Mucosa of rectum (tissue), 2 donors: ENCODE measurements around the gene FAM228A.
"Not testable (repeated sequence)": the region's sequence is repeated elsewhere in the genome, so short reads cannot be mapped to it uniquely, and the experiment has no call there.

Experiments
- H3K27ac ChIP-seq, 2 donors: one replicate each; pipeline ENCODE4 v1.7.0; 2013; ENCODE audit warnings: inconsistent platforms in 2 of 2, low read depth in 2 of 2, low read length in 2 of 2
- H3K27me3 ChIP-seq, 2 donors: one replicate each; pipeline ENCODE4 v1.7.0; 2013; ENCODE audit warnings: low read length in 2 of 2; ENCODE audit not compliant: control insufficient read depth in 2 of 2, insufficient read depth in 2 of 2
- H3K36me3 ChIP-seq, 2 donors: one replicate each; pipeline ENCODE4 v1.7.0; 2013; ENCODE audit warnings: low read length in 2 of 2; ENCODE audit not compliant: control insufficient read depth in 2 of 2, insufficient read depth in 2 of 2
- H3K4me1 ChIP-seq, 2 donors: one replicate each; pipeline ENCODE4 v1.7.0; 2013; ENCODE audit warnings: low read length in 2 of 2, mild to moderate bottlenecking in 1 of 2; ENCODE audit not compliant: control insufficient read depth in 2 of 2, insufficient read depth in 2 of 2
- H3K4me3 ChIP-seq, 2 donors: one replicate each; pipeline ENCODE4 v1.7.0; 2013; ENCODE audit warnings: low read length in 2 of 2
- H3K9ac ChIP-seq, 2 donors: one replicate each; pipeline ENCODE4 v1.7.0; 2013; ENCODE audit warnings: low read length in 2 of 2, low read depth in 1 of 2, mild to moderate bottlenecking in 1 of 2
- H3K9me3 ChIP-seq, 2 donors: one replicate each; pipeline ENCODE4 v1.7.0; 2013; ENCODE audit warnings: low read length in 2 of 2; ENCODE audit not compliant: control insufficient read depth in 2 of 2
- donor health status: healthy.
- donor health status: Normal muscosa, but diverticular disease.

FAM228A gene

GRCh38 chr2:24174851-24175277 lies at the start of gene FAM228A:
FAM228A (plus strand) TSS chr2:24175053; CDS start chr2:24175481, 428 bp downstream.
- Histone ChIP-seq H3K4me3 (no peak within 1 kb of the TSS), H3K27ac (no peak within 1 kb of the TSS), H3K9ac (no peak within 1 kb of the TSS), H3K36me3 (no peaks in the 10 kb centered on the region), H3K27me3 (no peaks in the 10 kb centered on the region), H3K4me1 (no peaks in the 10 kb centered on the region), H3K9me3 (no peaks in the 10 kb centered on the region)

- no peaks in the 10 kb centered on the region for H3K9me3 ChIP-seq
- no peaks in the 10 kb centered on the region for H3K36me3 ChIP-seq
- H3K9ac ChIP-seq: no peak overlapping the region
- H3K27ac ChIP-seq: no peak overlapping the region
- H3K4me3 ChIP-seq: no peak overlapping the region
- H3K27me3 ChIP-seq: no peaks in the 10 kb centered on the region
- H3K4me1 ChIP-seq: peaks cover 3 to 4% of the 10 kb centered on the region in 2 donors
Observed at GRCh38 chr2:24125956-24126355, 48.9 kb upstream of the FAM228A start.

- H3K4me3 ChIP-seq: no peak overlapping the region
- no peak overlapping the region for H3K9ac ChIP-seq
- H3K27ac ChIP-seq: no peak overlapping the region
- no peaks in the 10 kb centered on the region for H3K36me3 ChIP-seq
- no peaks in the 10 kb centered on the region for H3K4me1 ChIP-seq
- H3K27me3 ChIP-seq: no peaks in the 10 kb centered on the region
- no peaks in the 10 kb centered on the region for H3K9me3 ChIP-seq
Observed at GRCh38 chr2:24132543-24132942, 42.3 kb upstream of the FAM228A start.

- not testable (repeated sequence) for H3K9ac ChIP-seq, H3K4me3 ChIP-seq, H3K36me3 ChIP-seq, H3K27ac ChIP-seq, H3K9me3 ChIP-seq, H3K4me1 ChIP-seq, H3K27me3 ChIP-seq
Observed at GRCh38 chr2:24140305-24140704, 34.5 kb upstream of the FAM228A start.

GRCh38 chr2:24147364-24147763 lies 27.5 kb upstream of the FAM228A start:
- peaks cover 0 to 3% of the 10 kb centered on the region in 2 donors for H3K36me3 ChIP-seq

GRCh38 chr2:24152413-24153197 lies 22.2 kb upstream of the FAM228A start:
- peaks cover 0 to 4% of the 10 kb centered on the region in 2 donors for H3K36me3 ChIP-seq
- no peak overlapping the region for H3K27ac ChIP-seq
- no peak overlapping the region for H3K9ac ChIP-seq
- H3K4me3 ChIP-seq: no peak overlapping the region
- no peaks in the 10 kb centered on the region for H3K27me3 ChIP-seq
- peaks cover 0 to 5% of the 10 kb centered on the region in 2 donors for H3K9me3 ChIP-seq
- no peaks in the 10 kb centered on the region for H3K4me1 ChIP-seq

More at GRCh38 chr2:24147364-24147763, 27.5 kb upstream of the FAM228A start:
- Histone ChIP-seq H3K4me1 (no peaks in the 10 kb centered on the region), H3K9ac (no peak overlapping the region), H3K27ac (no peak overlapping the region), H3K27me3 (no peaks in the 10 kb centered on the region), H3K9me3 (peaks cover 0 to 5% of the 10 kb centered on the region in 2 donors), H3K4me3 (no peak overlapping the region)

GRCh38 chr2:24153478-24153877 lies 21.4 kb upstream of the FAM228A start:
- Histone ChIP-seq H3K36me3 (peaks cover 0 to 2% of the 10 kb centered on the region in 2 donors), H3K27me3 (no peaks in the 10 kb centered on the region), H3K9me3 (no peaks in the 10 kb centered on the region), H3K27ac (no peak overlapping the region), H3K4me1 (no peaks in the 10 kb centered on the region), H3K9ac (no peak overlapping the region), H3K4me3 (no peak overlapping the region)

GRCh38 chr2:24158131-24158530 lies 16.7 kb upstream of the FAM228A start:
- no peaks in the 10 kb centered on the region for H3K27me3 ChIP-seq
- H3K4me1 ChIP-seq: no peaks in the 10 kb centered on the region
- H3K9me3 ChIP-seq: no peaks in the 10 kb centered on the region
- no peak overlapping the region for H3K9ac ChIP-seq
- no peak overlapping the region for H3K27ac ChIP-seq
- no peak overlapping the region for H3K4me3 ChIP-seq
- H3K36me3 ChIP-seq: peaks cover 0 to 4% of the 10 kb centered on the region in 2 donors

- Histone ChIP-seq H3K4me1 (no peaks in the 10 kb centered on the region), H3K27ac (no peak overlapping the region), H3K9me3 (no peaks in the 10 kb centered on the region), H3K36me3 (peaks cover 0 to 2% of the 10 kb centered on the region in 2 donors), H3K9ac (no peak overlapping the region), H3K27me3 (no peaks in the 10 kb centered on the region), H3K4me3 (no peak overlapping the region)
Observed at GRCh38 chr2:24159708-24160107, 15.1 kb upstream of the FAM228A start.

GRCh38 chr2:24160761-24161160 lies 14.1 kb upstream of the FAM228A start:
- Histone ChIP-seq H3K4me1 (no peaks in the 10 kb centered on the region), H3K27me3 (no peaks in the 10 kb centered on the region), H3K9ac (no peak overlapping the region), H3K4me3 (no peak overlapping the region), H3K27ac (no peak overlapping the region), H3K36me3 (peaks cover 0 to 2% of the 10 kb centered on the region in 2 donors), H3K9me3 (no peaks in the 10 kb centered on the region)
